Activated naive CD4-positive, alpha-beta T cell treated with anti-CD3 and anti-CD28 coated beads for 36 hours (primary cell): ENCODE data around the gene AGTR1. TPM values are rescaled to one million over a fixed set of nuclear protein-coding genes. Genes with fewer than 3 reads are reported as not detected.
"Not testable (repeated sequence)": the region's sequence is repeated elsewhere in the genome, so short reads cannot be mapped to it uniquely, and the experiment has no call there.

Experiments used
- CTCF ChIA-PET: fragments of 350-600 bp; sonication (Branson Sonifier 250); formaldehyde crosslinking; loops from one replicate; lab custom pipeline; 2021; ENCODE audit warnings: antibody characterized with exemption; lab: Charles Lee
- DNase-seq: peaks from one replicate; pipeline ENCODE4 v3.0.0-alpha.2; 2020
- H3K27ac Mint-ChIP-seq: one replicate; pipeline ENCODE4 v1.8.0; 2021; ENCODE audit warnings: mild to moderate bottlenecking, mixed read lengths
- H3K27me3 Mint-ChIP-seq: one replicate; pipeline ENCODE4 v1.8.0; 2021; ENCODE audit warnings: low read depth, mixed read lengths
- H3K36me3 Mint-ChIP-seq: one replicate; pipeline ENCODE4 v1.8.0; 2021; ENCODE audit warnings: low read depth, mixed read lengths
- H3K4me1 Mint-ChIP-seq: one replicate; pipeline ENCODE4 v1.8.0; 2021; ENCODE audit warnings: low read depth, mixed read lengths
- H3K4me3 Mint-ChIP-seq: one replicate; pipeline ENCODE4 v1.8.0; 2021; ENCODE audit warnings: mild to moderate bottlenecking, moderate library complexity, mixed read lengths
- H3K9me3 Mint-ChIP-seq: one replicate; pipeline ENCODE4 v1.8.0; 2021; ENCODE audit warnings: mixed read lengths
- intact Hi-C: fragments of 100-400 bp; cut with micrococcal nuclease; formaldehyde crosslinking; loops from one replicate; pipeline ENCODE4 v1.15.1; 2023
- total RNA-seq, 2 experiments: library from RNA; stranded (reverse); gene quantifications; one replicate each; pipeline ENCODE4 v1.2.3, GENCODE V29; 2021

Gene AGTR1
- total RNA-seq, 2 experiments from 2014 or later = not detected

DNA sequence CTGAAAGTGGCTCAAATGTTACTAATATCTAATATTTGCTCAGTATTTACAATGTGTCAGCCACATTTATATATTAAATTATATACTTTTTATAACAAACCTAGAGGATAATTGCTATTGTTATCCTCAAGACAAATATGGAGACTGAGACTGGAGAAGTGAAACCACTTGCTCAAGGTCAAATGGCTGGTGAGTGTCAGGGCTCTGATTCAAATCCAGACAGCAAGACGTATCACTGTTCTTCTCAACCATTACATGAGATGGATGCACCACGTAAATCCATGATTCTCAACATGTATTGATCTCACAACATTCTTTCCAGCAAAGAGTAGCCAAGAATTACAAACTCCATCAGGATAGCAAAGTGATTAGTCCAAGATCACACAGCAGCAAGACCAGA is 76.1 kb downstream of the AGTR1 start:
- H3K4me3 Mint-ChIP-seq = no peak overlapping the region
- H3K27ac Mint-ChIP-seq = no peak overlapping the region
- no peak for DNase-seq
- intact Hi-C loops = no loop called here
- no peaks in the 10 kb centered on the region for H3K4me1 Mint-ChIP-seq
- CTCF ChIA-PET = no interaction called here
- H3K36me3 Mint-ChIP-seq = no peaks in the 10 kb centered on the region
- H3K9me3 Mint-ChIP-seq = peaks cover 2% of the 10 kb centered on the region
- H3K27me3 Mint-ChIP-seq = no peaks in the 10 kb centered on the region

DNA sequence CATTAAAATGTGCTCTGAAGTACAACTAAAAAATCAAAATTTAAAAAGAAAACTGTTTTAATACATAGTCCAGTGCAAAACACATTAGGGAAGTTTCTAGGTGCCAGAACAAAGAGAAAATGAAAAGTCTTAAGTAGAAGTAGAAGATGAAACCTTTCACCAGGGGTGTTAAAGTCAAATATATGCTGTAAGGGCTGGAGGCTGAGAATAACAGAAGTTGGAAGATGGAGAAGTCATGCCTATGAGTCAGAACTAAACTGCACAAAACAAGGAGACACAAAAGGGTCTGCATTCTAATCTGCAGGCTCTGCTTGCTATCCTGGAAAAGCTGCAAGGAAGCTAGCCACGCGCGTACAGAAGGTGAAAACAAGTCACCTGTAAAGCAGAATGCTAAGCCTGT is 81.2 kb downstream of the AGTR1 start:
- CTCF ChIA-PET = no interaction called here
- H3K27me3 Mint-ChIP-seq = no peaks in the 10 kb centered on the region
- no peaks in the 10 kb centered on the region for H3K4me1 Mint-ChIP-seq
- H3K9me3 Mint-ChIP-seq = no peaks in the 10 kb centered on the region
- H3K27ac Mint-ChIP-seq = no peak overlapping the region
- intact Hi-C loops = no loop called here
- no peak for DNase-seq
- no peaks in the 10 kb centered on the region for H3K36me3 Mint-ChIP-seq
- no peak overlapping the region for H3K4me3 Mint-ChIP-seq

DNA sequence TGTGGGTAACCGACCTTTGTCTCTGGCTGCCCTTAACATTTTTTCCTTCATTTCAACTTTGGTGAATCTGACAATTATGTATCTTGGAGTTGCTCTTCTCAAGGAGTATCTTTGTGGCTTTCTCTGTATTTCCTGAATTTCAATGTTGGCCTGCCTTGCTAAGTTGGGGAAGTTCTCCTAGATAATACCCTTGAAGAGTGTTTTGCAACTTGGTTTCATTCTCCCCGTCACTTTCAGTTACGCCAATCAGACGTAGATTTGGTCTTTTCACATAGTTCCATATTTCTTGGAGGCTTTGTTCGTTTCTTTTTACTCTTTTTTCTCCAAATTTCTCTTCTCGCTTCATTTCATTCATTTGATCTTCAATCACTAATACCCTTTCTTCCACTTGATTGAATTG is 87.3 kb downstream of the AGTR1 start:
- H3K4me1 Mint-ChIP-seq, H3K36me3 Mint-ChIP-seq, H3K27ac Mint-ChIP-seq, CTCF ChIA-PET, DNase-seq, H3K27me3 Mint-ChIP-seq, H3K9me3 Mint-ChIP-seq, H3K4me3 Mint-ChIP-seq, intact Hi-C loops: not testable (repeated sequence)

DNA sequence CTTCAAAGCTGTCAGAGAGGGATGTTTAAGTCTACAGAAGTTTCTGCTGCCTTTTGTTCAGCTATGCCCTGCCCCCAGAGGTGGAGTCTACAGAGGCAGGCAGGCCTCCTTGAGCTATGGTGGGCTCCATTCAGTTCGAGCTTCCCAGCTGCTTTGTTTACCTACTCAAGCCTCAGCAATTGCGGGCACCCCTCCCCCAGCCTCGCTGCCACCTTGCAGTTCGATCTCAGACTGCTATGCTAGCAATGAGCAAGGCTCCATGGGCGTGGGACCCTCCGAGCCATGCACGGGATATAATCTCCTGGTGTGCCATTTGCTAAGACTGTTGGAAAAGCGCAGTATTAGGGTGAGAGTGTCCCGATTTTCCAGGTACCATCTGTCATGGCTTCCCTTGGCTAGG is 88.5 kb downstream of the AGTR1 start:
- H3K9me3 Mint-ChIP-seq, intact Hi-C loops, H3K36me3 Mint-ChIP-seq, CTCF ChIA-PET, H3K4me1 Mint-ChIP-seq, H3K27me3 Mint-ChIP-seq, H3K4me3 Mint-ChIP-seq, H3K27ac Mint-ChIP-seq, DNase-seq: not testable (repeated sequence)

DNA sequence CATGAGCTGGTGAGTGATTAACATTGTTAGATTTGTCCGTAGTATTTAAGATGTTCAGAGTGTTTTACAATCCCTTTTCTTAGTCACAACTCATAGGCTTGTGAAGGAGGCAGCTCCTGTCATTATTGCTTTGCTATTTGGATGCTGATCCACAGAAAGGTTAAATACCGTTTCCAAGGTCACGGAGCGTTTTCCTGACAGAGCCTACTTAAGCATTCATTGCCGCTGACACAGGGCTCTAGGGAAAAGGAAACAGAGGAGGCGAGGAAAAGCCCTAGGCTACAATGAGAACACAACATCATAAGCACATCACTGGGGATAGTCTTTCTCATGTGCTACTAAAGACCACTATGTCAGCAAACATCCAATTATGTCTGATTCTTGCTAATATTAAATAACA is 91.4 kb downstream of the AGTR1 start:
- DNase-seq = no peak
- Mint-ChIP-seq H3K4me1 (no peaks in the 10 kb centered on the region), H3K27ac (no peak overlapping the region), H3K27me3 (peaks cover 2% of the 10 kb centered on the region), H3K4me3 (no peak overlapping the region), H3K9me3 (no peaks in the 10 kb centered on the region), H3K36me3 (no peaks in the 10 kb centered on the region)
- CTCF ChIA-PET = no interaction called here
- intact Hi-C loops = no loop called here

DNA sequence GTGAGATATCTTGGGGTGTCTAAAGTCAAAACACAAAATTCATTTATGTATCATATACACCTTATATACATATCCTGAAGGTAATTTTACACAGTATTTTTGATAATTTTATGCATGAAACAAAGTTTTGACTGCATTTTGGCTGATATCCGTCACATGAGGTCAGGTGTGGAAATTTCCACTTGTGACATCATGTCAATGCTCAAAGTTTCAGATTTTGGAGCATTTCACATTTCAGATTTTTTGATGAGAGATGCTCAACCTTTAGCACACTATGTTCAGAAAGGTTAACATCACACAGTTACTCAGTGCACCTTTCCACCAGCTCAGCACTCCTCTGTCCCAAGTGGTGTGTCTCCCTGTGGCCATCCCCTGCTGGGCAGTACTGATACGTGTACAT is 92.2 kb downstream of the AGTR1 start:
- CTCF ChIA-PET = no interaction called here
- intact Hi-C loops = no loop called here
- DNase-seq = no peak
- Mint-ChIP-seq H3K27me3 (peaks cover 2% of the 10 kb centered on the region), H3K9me3 (no peaks in the 10 kb centered on the region), H3K27ac (no peak overlapping the region), H3K4me3 (no peak overlapping the region), H3K4me1 (no peaks in the 10 kb centered on the region), H3K36me3 (no peaks in the 10 kb centered on the region)

DNA sequence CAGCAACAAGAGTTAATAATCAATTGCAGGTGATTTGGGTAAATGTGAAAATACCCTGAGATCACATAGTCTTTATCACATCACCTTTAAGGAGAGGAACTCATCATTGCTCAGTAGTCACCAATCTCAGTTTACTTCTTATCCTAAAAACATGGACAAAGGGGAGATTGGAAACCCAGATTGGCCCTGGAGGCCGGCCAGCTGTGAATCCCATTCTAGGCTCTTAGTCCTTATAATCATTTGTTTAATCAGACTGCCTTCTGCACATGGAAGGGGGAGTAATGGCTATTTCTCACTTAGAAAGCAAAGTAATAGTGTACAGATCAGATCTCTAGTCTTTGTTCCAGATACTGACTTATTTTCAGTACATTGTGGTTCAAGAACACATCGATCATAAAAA is 92.7 kb downstream of the AGTR1 start:
- no peak overlapping the region for H3K27ac Mint-ChIP-seq
- H3K4me1 Mint-ChIP-seq = no peaks in the 10 kb centered on the region
- H3K36me3 Mint-ChIP-seq = no peaks in the 10 kb centered on the region
- H3K27me3 Mint-ChIP-seq = no peaks in the 10 kb centered on the region
- H3K4me3 Mint-ChIP-seq = no peak overlapping the region
- intact Hi-C loops = no loop called here
- H3K9me3 Mint-ChIP-seq = no peaks in the 10 kb centered on the region
- CTCF ChIA-PET = no interaction called here
- DNase-seq = no peak

DNA sequence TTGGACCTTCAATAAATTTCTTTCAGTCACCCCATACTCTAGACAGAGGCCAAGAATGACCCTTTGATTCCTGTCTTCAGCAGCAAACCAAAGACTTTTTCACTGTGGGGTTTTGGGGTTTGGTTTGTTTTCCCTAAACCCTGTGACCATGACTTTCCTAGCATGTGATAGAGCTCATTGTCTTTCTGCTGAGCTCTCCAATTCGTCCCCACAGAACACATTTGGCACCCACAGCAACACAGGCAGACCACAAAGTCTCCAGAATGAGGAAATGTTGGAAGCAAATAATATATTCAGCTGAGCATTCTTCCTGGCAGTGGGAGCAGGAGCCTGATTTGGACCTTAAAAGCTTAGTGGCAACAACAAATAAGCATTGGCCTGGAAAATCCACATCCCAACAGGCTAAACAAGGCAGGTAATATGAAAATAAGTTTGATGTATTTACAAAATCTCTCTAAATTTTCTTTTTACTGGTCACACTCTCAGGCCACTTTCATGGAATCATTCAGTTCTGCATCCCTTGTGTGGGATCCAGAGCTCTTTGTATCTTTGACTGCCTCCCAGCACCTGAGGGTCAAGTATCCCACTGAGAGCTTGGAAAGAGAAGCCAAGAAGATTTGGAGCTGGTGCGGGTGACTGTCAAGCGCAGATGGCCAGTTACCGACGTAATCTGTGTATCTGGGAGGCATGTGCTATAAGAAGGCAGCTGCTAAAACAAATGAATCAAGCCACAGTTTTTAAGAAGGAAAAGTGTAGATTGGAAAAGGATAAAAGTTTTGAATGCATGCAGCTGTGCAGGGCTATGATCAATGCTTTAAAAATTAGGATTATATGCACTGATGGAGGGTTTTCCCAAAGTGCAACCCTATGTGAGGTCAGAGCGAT is 93.4 kb downstream of the AGTR1 start:
- intact Hi-C loops = no loop called here
- H3K27ac Mint-ChIP-seq = no peak overlapping the region
- H3K36me3 Mint-ChIP-seq = no peaks in the 10 kb centered on the region
- no peaks in the 10 kb centered on the region for H3K9me3 Mint-ChIP-seq
- H3K27me3 Mint-ChIP-seq = no peaks in the 10 kb centered on the region
- CTCF ChIA-PET = no interaction called here
- H3K4me3 Mint-ChIP-seq = no peak overlapping the region
- no peak for DNase-seq
- H3K4me1 Mint-ChIP-seq = no peaks in the 10 kb centered on the region

DNA sequence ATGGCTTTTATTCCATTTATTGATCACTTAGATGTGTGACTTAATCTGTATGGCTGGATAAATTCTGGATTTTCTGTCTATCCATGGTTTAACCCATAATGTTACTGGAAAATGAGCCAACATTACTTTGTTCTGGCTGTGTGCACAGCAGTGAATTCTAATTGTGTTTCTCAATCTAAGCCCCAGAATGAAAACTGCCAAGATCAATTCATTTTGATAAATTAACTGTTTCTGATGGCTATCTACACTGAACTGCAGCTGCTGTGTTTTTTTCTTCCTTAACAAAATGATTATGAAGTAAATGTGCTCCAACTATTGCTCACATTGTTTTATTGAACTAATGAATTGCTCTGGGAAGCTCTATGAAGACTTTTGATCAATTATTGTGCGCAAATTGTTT is 94.2 kb downstream of the AGTR1 start:
- intact Hi-C loops = no loop called here
- no peak for DNase-seq
- CTCF ChIA-PET = no interaction called here
- no peak overlapping the region for H3K27ac Mint-ChIP-seq
- H3K4me3 Mint-ChIP-seq = no peak overlapping the region
- H3K27me3 Mint-ChIP-seq = no peaks in the 10 kb centered on the region
- no peaks in the 10 kb centered on the region for H3K9me3 Mint-ChIP-seq
- no peaks in the 10 kb centered on the region for H3K36me3 Mint-ChIP-seq
- no peaks in the 10 kb centered on the region for H3K4me1 Mint-ChIP-seq

DNA sequence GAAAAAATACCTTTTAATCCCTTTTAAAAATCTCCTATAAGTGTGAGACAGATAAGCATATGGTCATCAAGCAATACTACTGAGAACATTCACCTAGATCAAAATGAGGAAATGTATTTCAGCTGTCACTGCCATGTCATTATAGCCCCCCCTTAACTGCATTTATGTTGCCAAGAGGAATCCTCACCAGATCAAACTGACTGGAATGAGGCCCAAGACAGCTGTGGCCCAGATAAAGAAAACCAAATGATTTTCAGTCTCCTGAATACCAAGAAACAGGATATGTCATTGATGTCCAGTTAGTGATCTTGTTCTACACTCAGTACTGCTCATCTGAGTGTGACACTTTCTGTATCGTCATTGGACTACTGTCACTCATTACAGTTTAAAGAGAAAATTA is 94.8 kb downstream of the AGTR1 start:
- H3K36me3 Mint-ChIP-seq = no peaks in the 10 kb centered on the region
- H3K27me3 Mint-ChIP-seq = no peaks in the 10 kb centered on the region
- no peak overlapping the region for H3K4me3 Mint-ChIP-seq
- H3K9me3 Mint-ChIP-seq = no peaks in the 10 kb centered on the region
- intact Hi-C loops = no loop called here
- DNase-seq = no peak
- H3K27ac Mint-ChIP-seq = no peak overlapping the region
- no peaks in the 10 kb centered on the region for H3K4me1 Mint-ChIP-seq
- CTCF ChIA-PET = no interaction called here

Other genes starting within 250 kb of the AGTR1 start
- not detected for gene CPB1, start 129.9 kb downstream of the AGTR1 start, total RNA-seq
- gene CPA3, start 167.4 kb downstream of the AGTR1 start, total RNA-seq = not detected